T-helper 2 cell treated with Interferon-gamma antibody and Interleukin-4, amounts not matched to agents 5 μg/mL and 100 μg/mL, for 36 hours (primary cell): Measurements from ENCODE around the gene LRMDA.

Experiments
- DNase-seq: peaks from one replicate; pipeline ENCODE4 v3.0.0; 2021; ENCODE audit warnings: low spot score
- H3K27ac Mint-ChIP-seq: one replicate; pipeline ENCODE4 v1.8.0; 2021; ENCODE audit warnings: mild to moderate bottlenecking, mixed read lengths
- H3K27me3 Mint-ChIP-seq: one replicate; pipeline ENCODE4 v1.8.0; 2021; ENCODE audit warnings: low read depth, mixed read lengths
- H3K36me3 Mint-ChIP-seq: one replicate; pipeline ENCODE4 v1.8.0; 2021; ENCODE audit warnings: low read depth, mixed read lengths
- H3K4me1 Mint-ChIP-seq: one replicate; pipeline ENCODE4 v1.8.0; 2021; ENCODE audit warnings: low read depth, mixed read lengths
- H3K4me3 Mint-ChIP-seq: one replicate; pipeline ENCODE4 v1.8.0; 2022; ENCODE audit warnings: mild to moderate bottlenecking, moderate library complexity, mixed read lengths
- H3K9me3 Mint-ChIP-seq: one replicate; pipeline ENCODE4 v1.8.0; 2021; ENCODE audit warnings: mixed read lengths

LRMDA gene

DNA sequence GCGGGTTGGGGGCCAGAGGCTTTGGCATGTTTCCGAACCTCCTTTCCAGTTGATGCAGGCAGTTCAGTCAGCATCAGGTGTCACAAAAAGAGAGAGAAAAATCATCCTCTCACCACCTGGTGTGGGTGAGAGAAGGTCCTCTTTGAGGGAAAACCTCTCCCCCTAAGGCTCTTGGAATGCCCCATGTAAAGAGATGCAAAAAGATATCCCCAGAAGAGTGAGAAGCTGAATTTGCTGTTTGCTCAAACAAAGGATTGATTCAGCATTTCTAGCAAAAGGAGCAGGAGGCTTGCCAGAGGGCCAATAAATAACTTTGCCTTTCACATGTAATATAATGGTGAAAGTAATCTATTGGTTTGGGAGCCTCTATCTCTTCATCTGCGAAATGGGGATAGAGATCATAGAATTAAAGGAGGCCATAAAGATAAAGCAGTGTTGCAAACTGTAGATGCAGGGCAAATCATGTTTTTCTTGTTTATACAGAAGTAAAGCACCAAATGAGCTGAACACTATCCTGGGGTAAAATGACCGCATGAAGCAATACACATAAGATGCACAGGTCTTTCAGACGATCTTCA is 425.9 kb downstream of the LRMDA start:
- Mint-ChIP-seq H3K27ac (no peak overlapping the region), H3K4me1 (no peaks in the 10 kb centered on the region), H3K4me3 (no peak overlapping the region), H3K36me3 (no peaks in the 10 kb centered on the region), H3K9me3 (no peaks in the 10 kb centered on the region), H3K27me3 (no peaks in the 10 kb centered on the region)
- no peak for DNase-seq

DNA sequence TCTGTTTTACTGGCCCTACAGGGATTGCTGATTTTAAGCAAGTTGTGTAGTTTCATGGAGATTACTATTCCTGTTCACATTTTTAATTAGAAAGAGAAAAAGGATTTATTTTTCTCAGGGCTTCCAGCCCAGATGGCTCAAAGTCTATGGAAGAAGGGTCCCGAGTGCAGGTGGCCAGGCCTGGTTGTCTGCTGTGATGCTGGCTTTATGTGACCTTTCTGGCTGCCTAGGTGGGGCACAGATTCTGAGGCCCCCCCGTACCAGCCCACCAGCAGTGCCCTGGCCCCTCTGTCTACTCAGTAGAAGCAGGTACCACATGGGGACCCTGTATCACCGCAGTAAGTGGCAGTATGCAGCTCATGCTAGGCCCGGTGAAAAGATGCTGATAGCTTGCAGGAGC is 426.5 kb downstream of the LRMDA start:
- H3K9me3 Mint-ChIP-seq, result no peaks in the 10 kb centered on the region
- no peaks in the 10 kb centered on the region for H3K27me3 Mint-ChIP-seq
- DNase-seq, result no peak
- H3K4me3 Mint-ChIP-seq, result no peak overlapping the region
- H3K36me3 Mint-ChIP-seq, result no peaks in the 10 kb centered on the region
- H3K4me1 Mint-ChIP-seq, result no peaks in the 10 kb centered on the region
- H3K27ac Mint-ChIP-seq, result no peak overlapping the region

DNA sequence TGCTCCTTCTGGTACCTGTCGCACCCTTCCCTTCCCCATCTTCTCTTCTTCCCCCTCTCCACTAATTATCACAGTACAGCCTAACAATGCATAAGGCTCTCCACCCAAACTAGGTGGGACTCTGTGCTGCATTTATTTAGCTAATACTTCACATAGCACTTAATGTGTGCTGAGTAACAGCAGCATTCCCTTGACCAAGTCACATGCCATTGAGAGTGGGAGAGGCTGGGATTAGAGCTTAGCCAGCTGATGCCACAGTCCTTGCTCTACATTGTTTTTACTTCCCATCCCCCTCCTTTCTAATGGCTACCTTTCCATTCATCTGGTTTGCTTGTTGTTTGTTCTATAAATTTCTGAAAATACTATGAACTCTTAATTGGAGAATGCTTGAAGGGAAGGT is 426.9 kb downstream of the LRMDA start:
- no peaks in the 10 kb centered on the region for H3K36me3 Mint-ChIP-seq
- H3K9me3 Mint-ChIP-seq, result no peaks in the 10 kb centered on the region
- no peaks in the 10 kb centered on the region for H3K27me3 Mint-ChIP-seq
- no peak overlapping the region for H3K4me3 Mint-ChIP-seq
- no peak for DNase-seq
- no peaks in the 10 kb centered on the region for H3K4me1 Mint-ChIP-seq
- no peak overlapping the region for H3K27ac Mint-ChIP-seq

DNA sequence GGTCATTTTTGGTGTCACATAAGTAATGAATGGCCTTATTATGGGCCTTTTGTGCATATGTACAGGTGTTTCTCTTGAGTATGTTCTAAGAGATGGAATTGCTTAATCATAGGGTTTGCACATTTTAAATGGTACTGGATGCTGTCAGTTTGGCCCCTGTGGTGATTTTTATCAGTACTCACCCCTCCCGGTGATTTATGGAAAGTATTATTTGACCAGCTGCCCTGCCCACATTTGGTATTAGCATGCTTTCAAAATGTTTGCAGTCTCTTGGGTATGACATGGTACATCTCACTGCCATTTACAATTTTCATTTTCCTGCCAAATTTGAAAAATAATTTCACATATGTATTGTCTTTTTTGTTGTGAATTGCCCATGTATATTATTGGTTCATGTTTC is 427.7 kb downstream of the LRMDA start:
- Mint-ChIP-seq H3K4me3 (no peak overlapping the region), H3K27ac (no peak overlapping the region), H3K4me1 (no peaks in the 10 kb centered on the region), H3K9me3 (no peaks in the 10 kb centered on the region), H3K27me3 (no peaks in the 10 kb centered on the region), H3K36me3 (no peaks in the 10 kb centered on the region)
- no peak for DNase-seq

DNA sequence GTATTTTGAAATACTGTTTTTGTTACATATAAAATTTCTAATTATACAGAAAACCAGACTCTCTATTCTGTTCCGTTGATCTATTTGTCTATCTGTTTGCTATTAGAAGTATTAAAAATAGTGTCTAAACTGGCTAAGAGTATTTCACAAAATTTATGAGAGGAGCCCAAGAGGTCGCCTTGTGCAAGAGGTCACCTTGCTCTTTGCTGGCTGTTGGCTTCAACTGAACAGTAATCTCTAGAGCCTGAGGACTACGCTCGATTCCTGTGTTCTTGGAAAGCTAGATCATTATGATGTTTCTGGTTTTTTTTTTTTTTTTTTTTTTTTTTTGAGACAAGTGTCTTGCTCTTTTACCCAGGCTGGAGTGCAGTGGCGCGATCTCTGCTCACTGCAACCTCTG is 428.6 kb downstream of the LRMDA start:
- Mint-ChIP-seq H3K4me1 (no peaks in the 10 kb centered on the region), H3K9me3 (no peaks in the 10 kb centered on the region), H3K36me3 (no peaks in the 10 kb centered on the region), H3K27ac (no peak overlapping the region), H3K27me3 (no peaks in the 10 kb centered on the region), H3K4me3 (no peak overlapping the region)
- no peak for DNase-seq

DNA sequence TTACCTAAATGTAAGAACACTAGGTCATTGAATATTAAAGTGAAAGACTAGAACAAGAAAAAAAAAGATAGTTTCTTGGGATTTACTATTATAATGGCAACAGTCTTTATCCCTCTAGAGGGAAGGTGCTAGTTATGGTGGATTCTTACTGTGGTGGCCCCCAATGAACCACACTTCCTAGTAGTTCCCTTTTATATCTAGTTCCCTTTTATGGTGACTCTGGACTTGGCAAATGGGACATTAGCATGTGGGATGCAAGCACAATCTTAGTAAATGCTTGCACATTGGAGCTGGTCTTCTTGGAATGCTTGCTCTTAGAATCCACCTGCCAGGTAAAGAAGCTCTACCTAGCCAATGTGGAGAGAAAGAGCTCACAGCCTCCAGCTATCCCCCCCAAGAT is 430.2 kb downstream of the LRMDA start:
- Mint-ChIP-seq H3K9me3 (no peaks in the 10 kb centered on the region), H3K36me3 (no peaks in the 10 kb centered on the region), H3K4me3 (no peak overlapping the region), H3K27ac (no peak overlapping the region), H3K27me3 (no peaks in the 10 kb centered on the region), H3K4me1 (no peaks in the 10 kb centered on the region)
- no peak for DNase-seq

DNA sequence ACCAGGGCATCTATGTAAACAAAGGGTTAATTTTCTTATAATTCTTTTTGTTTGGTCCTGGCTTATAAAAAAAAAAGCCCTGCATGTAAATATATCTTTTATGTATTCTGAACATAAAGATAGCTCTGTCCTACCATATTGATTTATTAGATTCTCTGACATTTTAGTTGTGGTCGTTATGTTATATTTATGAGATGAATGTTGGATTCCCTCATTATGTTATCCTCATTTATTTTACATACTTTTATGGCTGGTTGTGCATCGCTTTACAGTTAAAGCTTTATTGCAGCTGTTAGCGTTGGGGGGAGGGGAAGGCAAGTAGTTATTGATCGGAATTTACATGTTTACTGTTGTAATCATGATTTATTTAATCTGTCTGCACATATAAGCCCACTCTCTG is 431.5 kb downstream of the LRMDA start:
- H3K9me3 Mint-ChIP-seq, result no peaks in the 10 kb centered on the region
- H3K4me3 Mint-ChIP-seq, result no peak overlapping the region
- H3K27me3 Mint-ChIP-seq, result no peaks in the 10 kb centered on the region
- H3K36me3 Mint-ChIP-seq, result no peaks in the 10 kb centered on the region
- H3K4me1 Mint-ChIP-seq, result no peaks in the 10 kb centered on the region
- DNase-seq, result no peak
- H3K27ac Mint-ChIP-seq, result no peak overlapping the region

DNA sequence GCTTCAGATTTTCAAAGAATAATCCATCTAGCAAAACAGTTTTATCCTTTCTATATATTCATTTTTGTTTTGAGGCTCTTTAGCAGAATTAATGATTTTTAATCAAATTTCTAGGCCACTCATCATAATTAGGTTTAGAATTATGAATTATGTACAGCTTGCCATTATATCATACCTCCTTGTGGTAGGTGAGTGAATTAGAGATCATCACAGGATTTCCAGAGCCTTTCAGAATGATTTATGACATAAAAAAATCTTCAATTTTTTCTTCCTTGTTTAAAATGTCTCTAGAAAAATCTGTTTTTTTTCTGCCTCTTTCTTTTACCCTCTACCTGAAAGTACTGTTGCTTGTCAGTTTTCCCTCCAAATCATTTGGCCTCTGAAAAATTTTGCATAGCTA is 433.3 kb downstream of the LRMDA start:
- Mint-ChIP-seq H3K4me1 (no peaks in the 10 kb centered on the region), H3K4me3 (no peak overlapping the region), H3K9me3 (no peaks in the 10 kb centered on the region), H3K27me3 (no peaks in the 10 kb centered on the region), H3K27ac (no peak overlapping the region), H3K36me3 (no peaks in the 10 kb centered on the region)
- no peak for DNase-seq

DNA sequence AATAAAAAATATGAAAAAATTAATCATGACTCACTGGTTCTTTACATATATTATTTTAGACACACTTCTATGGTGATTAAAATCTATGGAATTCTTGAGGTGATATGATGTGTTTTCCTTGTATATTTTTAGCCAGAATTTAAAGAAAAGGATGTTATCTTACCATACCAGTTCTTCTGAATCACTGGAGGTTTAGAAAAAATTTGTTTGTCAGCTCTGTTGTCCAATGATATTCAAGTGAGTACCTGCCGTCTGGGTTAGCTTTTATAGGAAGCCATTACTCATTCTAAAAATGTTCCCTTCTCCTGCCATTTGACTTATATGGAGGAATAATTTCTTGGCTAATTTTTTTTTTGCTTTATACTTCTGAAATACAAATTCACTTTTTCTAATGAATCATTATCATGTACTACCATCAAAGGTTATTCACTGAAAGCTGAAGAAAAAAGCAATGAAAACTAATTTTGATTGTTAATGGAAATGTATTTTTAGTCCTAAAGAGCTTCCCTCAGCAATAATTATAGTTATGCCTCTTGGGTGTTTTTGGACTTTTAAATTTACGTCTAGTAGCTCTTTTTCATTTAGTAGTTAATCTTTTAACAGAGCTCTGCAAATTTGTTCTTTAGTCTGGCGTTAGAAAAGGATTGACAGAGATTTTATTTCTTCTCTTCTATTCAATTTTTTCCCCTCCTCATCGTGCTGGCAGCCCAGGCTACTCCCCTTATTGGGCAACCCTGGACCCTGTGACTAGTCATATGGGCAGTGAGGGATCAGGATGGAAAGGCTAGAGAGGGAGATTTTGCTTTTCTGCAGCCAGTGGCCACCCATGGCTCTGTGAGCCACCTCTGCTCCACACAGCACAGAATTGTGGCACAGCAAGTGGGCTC is 434.2 kb downstream of the LRMDA start:
- Mint-ChIP-seq H3K9me3 (no peaks in the 10 kb centered on the region), H3K27me3 (no peaks in the 10 kb centered on the region)
- DNase-seq, result no peak

DNA sequence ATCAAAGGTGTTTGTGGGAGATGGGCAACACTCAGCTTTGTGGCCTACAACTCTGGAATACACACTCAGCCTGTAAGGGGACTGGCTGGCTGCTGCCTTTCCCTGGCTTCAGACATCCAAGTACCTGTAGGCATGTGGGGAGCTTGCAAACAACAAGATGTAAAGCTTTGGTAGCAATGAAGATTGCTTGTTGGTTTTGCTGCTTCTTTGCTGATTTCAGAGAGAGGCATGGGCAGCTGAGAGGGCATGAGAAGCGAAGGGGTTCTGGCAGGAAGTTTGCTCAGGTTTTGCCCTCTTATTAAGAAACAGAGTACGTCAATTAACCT is 434.8 kb downstream of the LRMDA start:
- no peak for DNase-seq
- H3K4me1 Mint-ChIP-seq, result no peaks in the 10 kb centered on the region
- no peaks in the 10 kb centered on the region for H3K36me3 Mint-ChIP-seq
- H3K27ac Mint-ChIP-seq, result no peak overlapping the region
- H3K4me3 Mint-ChIP-seq, result no peak overlapping the region
- no peaks in the 10 kb centered on the region for H3K27me3 Mint-ChIP-seq
- no peaks in the 10 kb centered on the region for H3K9me3 Mint-ChIP-seq

More for the DNA sequence above, 434.2 kb downstream of the LRMDA start:
- no peak overlapping the region for H3K4me3 Mint-ChIP-seq
- H3K36me3 Mint-ChIP-seq, result no peaks in the 10 kb centered on the region
- no peak overlapping the region for H3K27ac Mint-ChIP-seq
- no peaks in the 10 kb centered on the region for H3K4me1 Mint-ChIP-seq

DNA sequence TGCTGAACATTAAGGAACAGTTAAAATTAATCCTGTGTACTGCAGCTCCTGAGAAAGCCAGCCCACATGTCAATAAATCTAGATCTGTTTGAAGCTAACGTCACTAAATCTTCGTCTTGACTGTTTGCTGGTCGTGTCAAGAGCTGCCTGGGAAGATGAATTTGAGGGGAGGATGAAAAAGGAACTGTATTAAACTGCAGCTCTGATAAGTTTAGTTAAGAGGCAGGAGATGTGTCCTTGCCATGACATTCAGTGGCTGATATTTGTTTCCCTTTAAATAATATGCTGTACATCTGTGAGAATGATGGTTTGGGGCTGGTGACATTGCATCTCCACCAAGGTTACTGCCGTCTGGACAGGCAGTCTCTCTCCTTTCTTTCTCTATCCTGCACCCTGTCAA is 435.3 kb downstream of the LRMDA start:
- no peak overlapping the region for H3K4me3 Mint-ChIP-seq
- H3K36me3 Mint-ChIP-seq, result no peaks in the 10 kb centered on the region

DNA sequence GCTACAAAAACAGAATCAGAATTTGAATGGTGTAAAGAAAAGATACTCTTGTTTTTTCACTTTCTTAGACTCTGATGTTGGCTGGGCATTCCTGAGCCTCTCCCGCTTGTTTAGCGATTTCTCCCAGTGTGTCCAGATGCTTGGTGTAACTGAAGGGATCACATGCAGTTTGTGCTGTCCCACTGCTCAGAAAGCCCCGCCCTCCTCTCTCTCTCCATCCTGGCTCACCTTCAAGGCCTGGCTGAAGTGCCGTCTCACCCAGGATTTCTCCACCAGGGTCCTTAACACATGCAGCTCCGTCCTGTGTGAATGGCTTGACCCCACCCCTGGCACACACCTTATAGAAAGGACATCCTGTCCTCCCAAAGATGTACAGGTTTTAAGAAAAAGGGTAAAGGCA is 437.1 kb downstream of the LRMDA start:
- Mint-ChIP-seq H3K27ac (no peak overlapping the region), H3K36me3 (no peaks in the 10 kb centered on the region), H3K4me3 (no peak overlapping the region), H3K27me3 (no peaks in the 10 kb centered on the region), H3K9me3 (no peaks in the 10 kb centered on the region), H3K4me1 (no peaks in the 10 kb centered on the region)
- DNase-seq, result no peak

More for the DNA sequence above, 435.3 kb downstream of the LRMDA start:
- Mint-ChIP-seq H3K27me3 (no peaks in the 10 kb centered on the region), H3K9me3 (no peaks in the 10 kb centered on the region), H3K27ac (no peak overlapping the region), H3K4me1 (no peaks in the 10 kb centered on the region)
- DNase-seq, result no peak

DNA sequence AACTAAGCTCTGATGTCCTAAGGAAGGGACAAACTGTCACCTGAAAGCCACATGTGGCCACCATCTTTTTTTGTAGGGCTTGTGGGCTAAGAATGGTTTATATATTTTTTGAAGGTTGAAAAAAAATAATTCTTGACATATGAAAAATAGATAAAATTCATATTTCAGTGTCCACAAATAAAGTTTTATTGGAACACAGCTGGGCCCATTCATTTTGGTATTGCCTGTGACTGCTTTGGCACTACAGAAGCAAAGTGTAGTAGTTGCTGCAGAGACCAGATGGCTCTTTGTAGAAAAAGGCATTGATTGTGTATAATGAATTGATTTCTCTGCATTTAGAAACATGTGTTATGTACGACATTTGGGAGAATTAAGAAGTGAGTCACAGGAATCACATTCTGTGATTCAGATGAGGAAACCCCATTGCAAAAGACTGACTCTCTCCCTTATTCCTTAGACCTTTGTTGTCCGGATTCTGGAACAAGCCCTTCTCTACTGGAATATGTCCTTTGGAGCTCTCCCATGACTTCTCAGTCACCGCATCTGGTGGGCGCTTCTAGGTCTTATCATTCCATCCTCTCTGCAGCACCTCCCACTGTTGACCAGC is 438.7 kb downstream of the LRMDA start:
- no peaks in the 10 kb centered on the region for H3K36me3 Mint-ChIP-seq
- no peaks in the 10 kb centered on the region for H3K9me3 Mint-ChIP-seq
- H3K4me1 Mint-ChIP-seq, result no peaks in the 10 kb centered on the region
- H3K4me3 Mint-ChIP-seq, result no peak overlapping the region
- no peak for DNase-seq
- no peak overlapping the region for H3K27ac Mint-ChIP-seq
- H3K27me3 Mint-ChIP-seq, result no peaks in the 10 kb centered on the region

DNA sequence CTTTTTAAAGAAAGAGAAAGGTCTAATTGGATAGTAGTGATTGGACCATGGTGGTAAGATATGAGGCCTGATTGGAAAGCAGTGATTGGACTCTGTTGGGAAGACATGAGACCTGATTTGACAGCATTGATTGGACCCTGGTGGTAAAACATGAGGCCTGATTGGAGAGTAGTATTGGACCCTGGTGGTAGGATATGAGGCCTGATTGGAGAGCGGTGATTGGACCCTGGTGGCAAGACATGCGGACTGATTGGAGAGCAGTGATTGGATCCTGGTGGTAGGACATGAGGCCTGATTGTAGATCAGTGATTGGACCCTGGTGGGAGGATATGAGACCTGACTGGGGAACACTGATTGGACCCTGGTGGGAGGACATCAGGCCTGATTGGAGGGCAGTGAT is 444.3 kb downstream of the LRMDA start:
- H3K9me3 Mint-ChIP-seq, result no peaks in the 10 kb centered on the region
- H3K4me3 Mint-ChIP-seq, result no peak overlapping the region
- no peak for DNase-seq
- no peaks in the 10 kb centered on the region for H3K27me3 Mint-ChIP-seq
- no peaks in the 10 kb centered on the region for H3K4me1 Mint-ChIP-seq
- H3K27ac Mint-ChIP-seq, result no peak overlapping the region
- H3K36me3 Mint-ChIP-seq, result no peaks in the 10 kb centered on the region
